LNCAP (cell line): ENCODE results near the gene HSF5.

Experiments used
- TF ChIP-seq, protein P1 (sequence below): fragments of 450-650 bp; IDR thresholded peaks from 2 replicates; pipeline ENCODE4 v1.5.1; 2017; ENCODE audit warnings: mild to moderate bottlenecking

Gene HSF5

GRCh38 chr17:58515286-58515685, 27.1 kb upstream of the HSF5 start:
- TF ChIP-seq, protein P1, sequence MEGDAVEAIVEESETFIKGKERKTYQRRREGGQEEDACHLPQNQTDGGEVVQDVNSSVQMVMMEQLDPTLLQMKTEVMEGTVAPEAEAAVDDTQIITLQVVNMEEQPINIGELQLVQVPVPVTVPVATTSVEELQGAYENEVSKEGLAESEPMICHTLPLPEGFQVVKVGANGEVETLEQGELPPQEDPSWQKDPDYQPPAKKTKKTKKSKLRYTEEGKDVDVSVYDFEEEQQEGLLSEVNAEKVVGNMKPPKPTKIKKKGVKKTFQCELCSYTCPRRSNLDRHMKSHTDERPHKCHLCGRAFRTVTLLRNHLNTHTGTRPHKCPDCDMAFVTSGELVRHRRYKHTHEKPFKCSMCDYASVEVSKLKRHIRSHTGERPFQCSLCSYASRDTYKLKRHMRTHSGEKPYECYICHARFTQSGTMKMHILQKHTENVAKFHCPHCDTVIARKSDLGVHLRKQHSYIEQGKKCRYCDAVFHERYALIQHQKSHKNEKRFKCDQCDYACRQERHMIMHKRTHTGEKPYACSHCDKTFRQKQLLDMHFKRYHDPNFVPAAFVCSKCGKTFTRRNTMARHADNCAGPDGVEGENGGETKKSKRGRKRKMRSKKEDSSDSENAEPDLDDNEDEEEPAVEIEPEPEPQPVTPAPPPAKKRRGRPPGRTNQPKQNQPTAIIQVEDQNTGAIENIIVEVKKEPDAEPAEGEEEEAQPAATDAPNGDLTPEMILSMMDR = no peak

GRCh38 chr17:58514770-58515157, 26.6 kb upstream of the HSF5 start:
- TF ChIP-seq, protein P1 = no peak

DNA sequence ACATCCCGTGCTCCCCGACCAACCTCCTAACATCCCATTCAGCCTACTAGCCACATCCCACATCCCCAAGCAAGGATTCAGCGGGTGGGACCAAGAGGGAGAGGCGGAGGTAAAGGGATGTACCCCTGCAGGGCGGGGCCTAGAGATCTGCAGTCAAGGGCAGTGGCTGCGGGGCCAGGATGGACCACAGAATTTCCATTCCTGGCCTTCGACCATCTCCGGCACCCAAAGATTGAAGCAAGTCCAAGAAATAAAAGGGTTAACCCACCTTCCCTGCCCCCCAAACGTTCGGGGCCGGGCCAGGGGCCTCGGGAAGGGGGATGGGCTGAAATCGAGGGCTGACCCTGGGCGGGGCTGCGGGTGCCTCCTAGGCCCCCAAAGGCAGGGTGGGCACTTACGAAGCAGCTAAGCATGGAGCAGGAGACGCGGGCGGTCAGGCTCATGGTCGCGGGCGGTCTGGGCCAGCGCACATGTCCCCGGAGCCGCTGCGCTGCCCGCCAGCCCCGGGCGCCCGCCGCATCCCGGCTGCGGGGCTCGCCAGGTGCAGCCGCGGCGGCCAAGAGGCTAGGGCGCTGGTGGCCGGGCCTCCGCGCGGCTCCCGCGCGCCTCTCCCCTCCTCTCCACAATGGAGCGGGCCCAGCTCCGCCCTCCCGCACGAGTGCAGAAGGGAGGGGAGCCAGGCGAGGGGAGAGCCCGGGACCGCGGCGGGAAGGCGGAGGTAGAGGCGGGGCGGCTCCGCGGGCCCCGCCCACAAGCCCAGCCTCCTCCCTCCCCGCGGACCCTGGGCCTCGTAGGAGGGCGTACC, 26.0 kb upstream of the HSF5 start, which contains the start of gene MTMR4:
MTMR4 (minus strand) TSS at position 674 of the 805 bp plus-strand sequence; CDS start at position 443, 231 bp downstream.
- TF ChIP-seq, protein P1 = no peak

GRCh38 chr17:58513267-58513964, 25.2 kb upstream of the HSF5 start:
- TF ChIP-seq, protein P1 = no peak

DNA sequence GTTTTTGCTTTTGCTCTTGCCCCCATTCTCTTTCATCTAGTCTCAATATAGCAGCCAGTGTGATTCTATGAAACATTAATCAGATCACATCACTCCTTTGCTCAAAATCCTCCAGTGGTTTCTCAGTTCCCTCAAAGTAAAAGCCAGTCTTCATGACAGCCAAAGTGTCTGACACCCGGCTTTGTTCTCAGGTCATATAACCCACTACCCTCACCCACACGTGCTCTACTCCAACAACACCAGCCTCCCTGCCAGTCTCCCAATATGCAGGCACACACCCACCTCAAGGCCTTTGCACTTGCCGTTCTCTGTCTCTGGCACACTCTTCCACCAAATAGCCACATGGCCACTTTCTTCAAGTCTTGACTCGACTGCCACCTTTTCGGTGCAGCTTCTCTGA, 21.9 kb upstream of the HSF5 start:
- TF ChIP-seq, protein P1 = no peak

DNA sequence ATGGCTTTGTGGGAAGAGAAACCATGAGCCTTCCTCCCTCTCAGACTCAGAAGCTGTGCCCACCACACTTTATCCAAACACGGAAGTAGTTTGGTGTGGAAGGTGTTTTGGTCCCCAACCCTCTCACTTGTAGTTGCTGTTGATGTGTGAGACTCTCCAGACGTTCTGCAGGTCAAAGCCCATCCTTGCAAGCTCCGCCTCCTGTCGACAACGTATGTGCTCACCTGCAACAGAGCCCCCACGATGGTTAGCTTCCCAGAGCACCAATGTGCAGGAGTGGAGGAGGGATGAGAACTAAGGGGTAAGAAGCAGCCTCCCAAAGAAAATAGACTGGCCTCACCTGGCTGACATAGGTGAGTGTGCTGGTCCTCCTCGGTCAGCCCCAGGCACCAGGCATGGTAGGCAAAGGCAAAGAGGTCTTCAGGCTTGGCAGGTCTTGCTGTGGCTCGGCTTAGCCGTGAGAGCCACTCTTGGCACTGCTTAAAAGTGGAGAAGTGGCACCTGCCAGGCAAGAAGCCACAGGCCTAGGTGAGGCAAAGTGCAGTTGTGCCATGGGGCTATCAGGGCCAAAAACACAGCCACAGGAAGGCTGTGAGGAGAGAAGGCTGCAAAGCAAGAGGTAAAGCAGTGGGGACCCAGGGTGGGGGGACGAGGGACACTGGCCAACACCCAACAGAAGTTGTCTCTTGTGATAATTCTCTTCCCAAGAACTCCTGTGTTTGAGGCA, 20.3 kb upstream of the HSF5 start:
- TF ChIP-seq, protein P1 = no peak

GRCh38 chr17:58507123-58507634, 19.0 kb upstream of the HSF5 start:
- TF ChIP-seq, protein P1 = no peak
